Epithelial cell of proximal tubule (primary cell): ENCODE measurements around the gene ANKS4B. TPM values are rescaled to one million over a fixed set of nuclear protein-coding genes. Genes with fewer than 3 reads are reported as not detected.
"Not testable (repeated sequence)": the region's sequence is repeated elsewhere in the genome, so short reads cannot be mapped to it uniquely, and the experiment has no call there.

Experiments
- DNase-seq: peaks from one replicate; pipeline ENCODE4 v3.0.0-alpha.2; 2011; ENCODE audit warnings: low read depth
- H3K4me3 ChIP-seq: 2 replicates; pipeline ENCODE4 v1.5.1; 2011; ENCODE audit warnings: low read depth, mild to moderate bottlenecking, low read length
- CTCF ChIP-seq: conservative IDR thresholded peaks from 2 replicates; pipeline ENCODE4 v1.5.1; 2012; ENCODE audit warnings: low read depth, mild to moderate bottlenecking, low read length
- total RNA-seq: library from RNA; depleted of rRNA; stranded (reverse); fragments of >200 nt; gene quantifications from 2 replicates; pipeline ENCODE4 v1.2.3, GENCODE V29; 2015

The ANKS4B gene
- total RNA-seq, 1 donor from 2014 or later: not detected

GRCh38 chr16:21267298-21267697 lies 33.8 kb downstream of the ANKS4B start:
- no peak overlapping the region for H3K4me3 ChIP-seq
- no peak for TF ChIP-seq CTCF

GRCh38 chr16:21268236-21268635 lies 34.7 kb downstream of the ANKS4B start:
- H3K4me3 ChIP-seq: no peak overlapping the region
- no peak for DNase-seq
- TF ChIP-seq CTCF: no peak

More at GRCh38 chr16:21267298-21267697, 33.8 kb downstream of the ANKS4B start:
- DNase-seq: no peak

- no peak for TF ChIP-seq CTCF
- DNase-seq: no peak
Measured at GRCh38 chr16:21272253-21272652, 38.8 kb downstream of the ANKS4B start.

GRCh38 chr16:21272763-21273162 lies 39.3 kb downstream of the ANKS4B start:
- H3K4me3 ChIP-seq, DNase-seq: not testable (repeated sequence)

More at GRCh38 chr16:21272253-21272652, 38.8 kb downstream of the ANKS4B start:
- H3K4me3 ChIP-seq: no peak overlapping the region

- no peak overlapping the region for H3K4me3 ChIP-seq
- no peak for TF ChIP-seq CTCF
- DNase-seq: no peak
Measured at GRCh38 chr16:21274172-21274726, 40.8 kb downstream of the ANKS4B start.

- DNase-seq: no peak
- TF ChIP-seq CTCF: no peak
- H3K4me3 ChIP-seq: no peak overlapping the region
Measured at GRCh38 chr16:21275529-21275928, 42.0 kb downstream of the ANKS4B start.

GRCh38 chr16:21276090-21276489 lies 42.6 kb downstream of the ANKS4B start:
- H3K4me3 ChIP-seq: no peak overlapping the region
- DNase-seq: no peak
- TF ChIP-seq CTCF: no peak
